HG03108 (cell line): Measurements from ENCODE around the gene SCAMP3.
A peak's percentile ranks its signal among the peaks of the same experiment; 100 is the strongest.
"Not testable (repeated sequence)": the region's sequence is repeated elsewhere in the genome, so short reads cannot be mapped to it uniquely, and the experiment has no call there.

Experiments used
- ATAC-seq: cut with Tn5 transposase; IDR thresholded peaks from one replicate; pipeline ENCODE4 v1.9.1; 2021; ENCODE audit warnings: moderate library complexity; ENCODE audit not compliant: unreplicated experiment

The SCAMP3 gene

DNA sequence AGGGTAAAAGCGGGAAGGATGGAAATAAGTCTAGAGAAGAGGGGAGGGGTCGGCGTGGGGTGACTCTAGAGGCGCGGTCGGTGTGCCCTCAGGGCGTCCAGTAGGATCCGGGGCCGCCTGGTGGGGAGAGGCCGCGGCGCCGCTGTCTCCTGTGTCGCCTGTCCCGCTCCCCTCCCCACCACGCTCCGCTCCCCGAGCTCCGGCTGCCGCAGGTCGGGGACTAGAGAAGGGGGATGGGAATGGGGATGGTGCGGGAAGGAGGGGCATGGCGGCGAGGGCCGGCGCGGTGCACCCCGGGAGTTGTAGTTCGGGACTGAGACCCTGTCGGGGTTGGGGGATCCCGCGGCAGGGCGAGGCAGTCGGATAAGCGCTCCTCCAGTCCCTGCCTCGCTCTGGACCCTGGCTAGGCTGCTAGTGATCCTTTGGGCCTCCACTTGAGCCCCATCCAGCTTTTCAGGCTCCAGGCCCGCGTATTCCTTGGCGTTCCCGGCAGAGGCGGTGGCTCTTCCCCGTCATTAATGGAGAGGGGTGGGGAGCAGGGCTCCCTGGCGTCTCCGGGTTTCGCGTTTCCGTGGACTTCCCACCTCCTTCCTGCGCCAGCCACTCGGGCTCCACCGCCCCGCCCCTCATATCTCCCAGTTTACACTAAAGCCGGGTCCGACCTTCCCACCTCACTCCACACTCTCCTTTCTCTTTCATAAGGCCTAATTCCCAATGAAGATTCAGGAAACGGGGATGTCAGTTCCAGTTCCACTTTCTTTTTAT lies 6.7 kb downstream of the SCAMP3 start, which contains the start of gene ENTREP3:
TSS of gene ENTREP3 (minus strand) at position 241 of the 765 bp plus-strand sequence. CDS start 606 bp downstream, outside the sequence.
- ATAC-seq, result peak; percentile 45

DNA sequence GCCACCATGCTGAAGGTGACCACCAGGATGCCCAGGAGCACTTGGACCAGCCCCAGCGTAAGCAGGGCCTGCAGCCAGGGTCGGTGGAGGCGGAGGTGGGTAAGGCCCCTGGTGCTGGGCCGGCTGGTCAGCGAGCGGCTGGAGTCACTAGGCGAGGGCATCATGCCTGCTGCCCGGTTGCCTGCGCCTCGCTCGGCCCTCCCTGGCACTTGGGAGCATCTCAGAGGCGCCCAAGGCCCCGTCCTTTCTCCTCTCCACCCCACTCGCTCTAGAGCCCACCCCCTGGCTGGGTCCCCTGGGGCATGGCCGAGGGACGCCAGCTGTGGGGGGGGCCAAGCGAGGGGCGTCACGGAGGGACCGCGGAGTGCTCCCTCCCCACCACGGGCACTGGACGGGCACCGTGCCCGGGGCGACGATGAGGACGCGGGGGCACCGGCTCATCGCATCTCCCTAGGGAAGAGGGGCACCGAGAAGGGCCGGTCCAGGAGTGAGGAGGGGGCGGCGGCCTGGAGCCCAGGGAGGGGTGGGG lies 7.4 kb downstream of the SCAMP3 start:
- ATAC-seq, result no peak

GRCh38 chr1:155254228-155254713 lies 7.9 kb downstream of the SCAMP3 start:
- no peak for ATAC-seq

DNA sequence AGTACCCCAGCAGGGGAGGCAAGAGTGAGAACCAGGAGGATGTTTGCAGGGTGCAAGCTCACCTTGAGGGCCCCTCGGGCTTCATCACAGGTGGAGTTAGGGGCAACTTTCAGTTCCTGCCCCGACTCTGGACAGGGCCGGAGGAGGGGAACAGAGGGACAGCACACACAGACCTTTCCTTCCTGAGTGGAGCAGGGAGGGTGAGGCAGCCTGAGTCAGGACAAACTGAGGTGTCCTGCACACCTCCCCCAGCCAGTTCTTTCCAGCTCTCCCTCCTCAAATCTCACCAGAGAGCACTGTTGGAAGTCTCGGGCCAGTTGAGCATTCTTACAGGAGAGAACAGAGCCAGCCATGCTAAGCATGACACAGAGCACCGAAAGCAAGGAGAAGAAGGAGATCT lies 8.4 kb downstream of the SCAMP3 start:
- ATAC-seq, result no peak

DNA sequence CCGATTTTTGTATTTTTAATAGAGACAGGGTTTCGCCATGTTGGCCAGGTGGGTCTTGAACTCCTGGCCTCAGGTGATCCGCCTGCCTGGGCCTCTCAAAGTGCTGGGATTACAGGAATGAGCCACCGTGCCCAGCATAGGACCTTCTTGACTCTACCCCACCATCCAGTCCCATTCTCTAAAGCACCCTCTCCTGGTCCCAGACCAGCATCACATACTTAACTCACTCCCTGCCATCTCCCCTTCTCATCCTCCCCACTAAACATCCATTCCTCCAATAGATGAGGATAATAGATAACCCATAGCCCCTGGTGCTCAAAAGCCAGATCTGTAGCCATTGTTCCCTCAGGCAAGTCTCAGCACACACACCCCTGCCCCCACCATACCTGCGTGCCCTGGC lies 9.0 kb downstream of the SCAMP3 start:
- no peak for ATAC-seq

DNA sequence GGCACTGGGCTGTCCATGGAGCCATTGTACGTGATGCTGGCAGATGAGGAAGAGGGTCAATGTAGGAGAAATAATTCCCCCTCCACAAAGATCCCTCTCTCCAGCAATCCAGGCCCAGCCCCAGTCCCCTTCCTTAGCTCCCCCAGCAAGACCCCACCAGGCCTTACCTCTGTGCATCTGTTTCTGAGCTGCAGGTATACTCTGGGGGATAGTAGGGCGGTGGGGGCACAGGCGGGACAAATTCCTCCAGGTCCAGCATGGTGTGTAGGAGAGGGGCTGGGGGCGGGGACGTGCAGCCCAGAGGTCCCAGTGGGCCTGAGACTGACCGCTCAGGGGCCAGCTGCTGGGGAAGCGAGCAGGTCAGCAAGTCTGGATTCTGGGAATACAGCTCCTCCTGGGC lies 10.6 kb downstream of the SCAMP3 start:
- no peak for ATAC-seq

DNA sequence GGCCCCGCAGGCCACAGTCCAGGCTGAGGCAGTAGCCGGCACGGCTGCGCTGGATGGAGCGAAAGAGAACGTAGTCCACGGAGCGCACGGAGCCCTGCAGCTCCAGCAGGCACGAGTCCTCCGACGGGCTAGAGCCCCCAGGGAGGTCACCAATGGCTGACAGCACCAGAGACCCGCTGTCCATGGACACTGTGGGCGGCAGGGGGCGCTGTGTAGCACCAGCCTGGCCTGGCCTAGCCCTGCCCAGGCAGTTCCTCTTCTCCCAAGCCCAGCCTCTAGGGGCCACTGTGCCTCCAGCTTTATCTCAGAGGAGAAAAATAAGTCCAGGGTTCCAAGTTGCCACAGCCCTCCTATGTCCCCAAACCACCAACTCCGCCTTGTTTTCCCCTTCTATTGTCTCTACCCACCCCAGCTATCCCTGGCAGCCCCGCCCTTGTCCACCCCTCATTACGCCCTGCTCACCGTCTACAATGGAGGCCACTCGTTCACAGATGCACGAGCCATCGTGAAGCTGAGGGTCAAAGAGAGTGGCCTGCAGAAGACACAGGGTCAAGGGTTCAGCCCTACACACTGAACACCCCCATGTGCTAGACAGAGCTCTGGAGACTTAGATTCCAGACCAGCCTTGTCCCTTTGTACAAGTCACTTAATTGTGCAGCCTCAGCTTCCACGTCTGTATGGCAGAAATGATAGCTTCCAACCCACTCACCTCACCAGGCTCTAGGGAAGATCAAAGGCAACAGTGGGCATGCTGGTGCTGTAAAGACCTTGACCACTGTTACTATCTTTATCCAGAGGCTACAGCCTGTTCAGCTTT lies 11.3 kb downstream of the SCAMP3 start:
- peak; percentile 85 for ATAC-seq

- peak; percentile 5 for ATAC-seq
Measured at GRCh38 chr1:155250246-155250632, 11.9 kb downstream of the SCAMP3 start.

- ATAC-seq, result no peak
Measured at GRCh38 chr1:155247667-155248553, 14.2 kb downstream of the SCAMP3 start.

- not testable (repeated sequence) for ATAC-seq
Measured at GRCh38 chr1:155246796-155247195, 15.4 kb downstream of the SCAMP3 start.

DNA sequence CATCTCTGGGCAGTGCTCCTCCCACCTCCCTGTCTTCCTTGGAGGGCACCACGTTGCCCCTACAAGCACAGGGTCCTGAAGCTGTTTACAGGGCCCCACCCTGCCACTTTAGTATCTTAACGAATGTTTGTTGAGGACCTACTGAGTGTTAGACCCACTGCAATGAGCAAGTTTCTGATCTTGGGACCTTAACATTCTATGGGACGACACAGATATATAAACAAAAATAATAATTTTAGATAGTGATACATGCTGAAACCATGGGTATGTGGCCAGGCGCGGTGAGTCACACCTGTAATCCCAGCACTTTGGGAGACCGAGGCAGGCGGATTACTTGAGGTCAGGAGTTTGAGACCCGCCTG lies 17.0 kb downstream of the SCAMP3 start:
- ATAC-seq, result no peak

- peak; percentile 90 for ATAC-seq
Measured at GRCh38 chr1:155244368-155245162, 17.6 kb downstream of the SCAMP3 start.

DNA sequence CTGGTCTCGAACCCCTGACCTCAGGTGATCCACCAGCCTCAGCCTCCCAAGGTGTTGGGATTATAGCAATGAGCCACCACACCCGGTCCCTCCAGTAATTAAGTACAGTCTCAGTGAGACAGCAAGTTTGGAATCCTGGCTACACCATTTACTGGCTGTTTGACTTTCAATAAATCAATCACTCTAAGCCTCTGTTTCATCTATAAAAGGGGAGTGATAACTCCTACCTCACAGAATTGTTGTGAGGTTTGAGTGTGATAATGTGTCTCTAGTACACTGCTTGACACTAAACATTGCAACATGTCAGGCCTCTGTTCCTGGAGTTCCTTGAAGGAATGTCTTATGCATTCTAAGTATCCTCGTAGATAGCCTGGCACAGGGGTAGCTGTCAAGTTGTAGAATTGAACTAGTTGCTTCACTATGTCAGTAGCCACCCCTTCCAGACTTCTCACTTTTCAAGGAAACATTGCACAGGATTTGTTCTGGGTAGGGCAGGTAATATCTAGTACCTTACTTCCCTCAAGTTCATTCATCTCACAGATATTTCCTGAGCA lies 19.3 kb downstream of the SCAMP3 start:
- no peak for ATAC-seq

DNA sequence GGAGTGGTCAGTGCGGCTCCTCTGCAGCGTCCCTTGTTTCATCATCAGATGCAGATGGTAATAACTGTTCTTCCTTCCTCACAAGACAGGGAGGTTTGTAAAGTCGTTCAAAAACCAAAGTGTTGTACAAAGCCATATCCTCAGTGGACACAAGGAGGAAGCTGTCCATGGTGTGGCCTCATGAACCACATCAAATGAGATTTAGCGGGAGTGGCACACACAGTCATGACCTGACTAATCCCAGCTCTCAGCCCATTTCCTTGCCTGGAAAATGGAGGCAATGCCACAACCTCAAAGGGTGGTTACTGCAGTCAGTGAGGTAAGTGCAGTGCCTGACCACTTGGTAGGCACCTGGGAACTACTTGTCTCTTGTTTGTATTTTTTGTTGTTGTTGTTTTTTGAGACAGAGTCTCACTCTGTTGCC lies 20.3 kb downstream of the SCAMP3 start:
- ATAC-seq, result no peak

GRCh38 chr1:155241069-155241679 lies 21.0 kb downstream of the SCAMP3 start:
- no peak for ATAC-seq

- ATAC-seq, result no peak
Measured at GRCh38 chr1:155236451-155236850, 25.7 kb downstream of the SCAMP3 start.

- not testable (repeated sequence) for ATAC-seq
Measured at GRCh38 chr1:155235375-155235774, 26.8 kb downstream of the SCAMP3 start.

GRCh38 chr1:155233502-155233901 lies 28.7 kb downstream of the SCAMP3 start:
- ATAC-seq, result not testable (repeated sequence)
